Thoracic aorta (tissue), 2 donors: Measurements from ENCODE around the gene FOXA3. TPM values are rescaled to one million over a fixed set of nuclear protein-coding genes. Genes with fewer than 3 reads are reported as not detected.
A peak's percentile ranks its signal among the peaks of the same experiment; 100 is the strongest.

ENCODE experiments used
- ATAC-seq: fragments of 150-250 bp; one replicate; pipeline ENCODE4 v1.8.0; 2017; ENCODE audit warnings: low read depth; ENCODE audit not compliant: insufficient number of reproducible peaks, low FRiP score
- DNase-seq: peaks from one replicate; pipeline ENCODE4 v3.0.0-alpha.2; 2020; ENCODE audit warnings: low spot score
- H3K27ac ChIP-seq, 2 donors: fragments of 200-600 bp; sonication (generic); 1 replicate in 1 of 2; 2 replicates in 1 of 2; pipeline ENCODE4 v1.5.1; 2016; ENCODE audit warnings: mild to moderate bottlenecking in 2 of 2, moderate library complexity in 2 of 2
- H3K27me3 ChIP-seq: fragments of 200-600 bp; sonication (generic); replicated peaks from 2 replicates; pipeline ENCODE4 v1.6.0; 2016; ENCODE audit warnings: mild to moderate bottlenecking; ENCODE audit not compliant: insufficient read depth
- H3K36me3 ChIP-seq: fragments of 200-600 bp; sonication (generic); one replicate; pipeline ENCODE4 v1.5.1; 2016
- H3K4me1 ChIP-seq, 2 donors: fragments of 200-600 bp; sonication (generic); 1 replicate in 1 of 2; 2 replicates in 1 of 2; pipeline versions ENCODE4 v1.5.1 to v1.6.0; 2016; ENCODE audit warnings: low read depth in 2 of 2, mild to moderate bottlenecking in 1 of 2; ENCODE audit not compliant: control insufficient read depth in 1 of 2
- H3K4me3 ChIP-seq: fragments of 200-600 bp; sonication (generic); 2 replicates; pipeline ENCODE4 v1.5.1; 2016; ENCODE audit warnings: mild to moderate bottlenecking
- H3K9me3 ChIP-seq: fragments of 200-600 bp; sonication (generic); 2 replicates; pipeline ENCODE4 v1.5.1; 2016
- total RNA-seq, 2 donors: library from RNA; depleted of rRNA; stranded (reverse); fragments of >200 nt; gene quantifications; one replicate each; pipeline versions ENCODE4 v1.1.0 to v1.2.3, GENCODE V29; 2016
- TF ChIP-seq, protein P1 (sequence below): fragments of 200-600 bp; sonication (generic); IDR thresholded peaks from one replicate; pipeline ENCODE4 v1.5.1; 2019; ENCODE audit warnings: antibody characterized with exemption

Gene FOXA3
- total RNA-seq, 2 donors from 2014 or later: not detected

DNA sequence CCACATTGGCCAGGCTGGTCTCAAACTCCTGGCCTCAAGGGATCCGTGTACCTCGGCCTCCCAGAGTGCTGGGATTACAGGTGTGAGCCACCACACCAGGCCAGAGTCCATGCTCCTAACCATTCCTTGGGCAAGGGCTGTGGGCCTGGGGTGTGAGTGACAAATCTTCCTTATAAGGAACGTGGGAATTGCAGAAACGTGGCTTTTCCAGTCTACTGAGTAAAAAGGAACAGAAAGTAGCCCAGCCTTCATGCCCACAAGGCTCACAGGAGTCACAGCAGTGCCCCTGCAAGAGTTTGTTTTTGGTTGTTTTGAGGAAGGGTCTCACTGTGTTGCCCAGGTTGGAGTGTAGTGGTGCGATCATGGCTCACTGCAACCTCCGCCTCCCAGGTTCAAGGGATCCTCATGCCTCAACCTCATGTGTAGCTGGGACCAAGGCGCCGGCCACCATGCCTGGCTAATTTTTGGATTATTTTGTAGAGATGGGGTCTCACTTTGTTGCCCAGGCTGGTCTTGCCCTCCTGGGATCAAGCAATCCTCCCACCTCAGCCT, 33.2 kb downstream of the FOXA3 start:
- Histone ChIP-seq H3K9me3 (no peaks in the 10 kb centered on the region), H3K27me3 (no peaks in the 10 kb centered on the region), H3K36me3 (peaks cover 13% of the 10 kb centered on the region), H3K27ac (no peak overlapping the region), H3K4me3 (no peak overlapping the region), H3K4me1 (peaks cover 6 to 14% of the 10 kb centered on the region in 2 donors)
- TF ChIP-seq, protein P1, sequence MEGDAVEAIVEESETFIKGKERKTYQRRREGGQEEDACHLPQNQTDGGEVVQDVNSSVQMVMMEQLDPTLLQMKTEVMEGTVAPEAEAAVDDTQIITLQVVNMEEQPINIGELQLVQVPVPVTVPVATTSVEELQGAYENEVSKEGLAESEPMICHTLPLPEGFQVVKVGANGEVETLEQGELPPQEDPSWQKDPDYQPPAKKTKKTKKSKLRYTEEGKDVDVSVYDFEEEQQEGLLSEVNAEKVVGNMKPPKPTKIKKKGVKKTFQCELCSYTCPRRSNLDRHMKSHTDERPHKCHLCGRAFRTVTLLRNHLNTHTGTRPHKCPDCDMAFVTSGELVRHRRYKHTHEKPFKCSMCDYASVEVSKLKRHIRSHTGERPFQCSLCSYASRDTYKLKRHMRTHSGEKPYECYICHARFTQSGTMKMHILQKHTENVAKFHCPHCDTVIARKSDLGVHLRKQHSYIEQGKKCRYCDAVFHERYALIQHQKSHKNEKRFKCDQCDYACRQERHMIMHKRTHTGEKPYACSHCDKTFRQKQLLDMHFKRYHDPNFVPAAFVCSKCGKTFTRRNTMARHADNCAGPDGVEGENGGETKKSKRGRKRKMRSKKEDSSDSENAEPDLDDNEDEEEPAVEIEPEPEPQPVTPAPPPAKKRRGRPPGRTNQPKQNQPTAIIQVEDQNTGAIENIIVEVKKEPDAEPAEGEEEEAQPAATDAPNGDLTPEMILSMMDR: no peak
- DNase-seq (no peak), ATAC-seq (no peak)

- no peak for ATAC-seq
- Histone ChIP-seq H3K9me3 (no peaks in the 10 kb centered on the region), H3K4me3 (no peak overlapping the region), H3K27me3 (no peaks in the 10 kb centered on the region), H3K27ac (no peak overlapping the region), H3K36me3 (peaks cover 13% of the 10 kb centered on the region), H3K4me1 (peaks cover 6 to 21% of the 10 kb centered on the region in 2 donors)
- TF ChIP-seq, protein P1: no peak
- no peak for DNase-seq
Observed at GRCh38 chr19:45899253-45899652, 35.1 kb downstream of the FOXA3 start.

DNA sequence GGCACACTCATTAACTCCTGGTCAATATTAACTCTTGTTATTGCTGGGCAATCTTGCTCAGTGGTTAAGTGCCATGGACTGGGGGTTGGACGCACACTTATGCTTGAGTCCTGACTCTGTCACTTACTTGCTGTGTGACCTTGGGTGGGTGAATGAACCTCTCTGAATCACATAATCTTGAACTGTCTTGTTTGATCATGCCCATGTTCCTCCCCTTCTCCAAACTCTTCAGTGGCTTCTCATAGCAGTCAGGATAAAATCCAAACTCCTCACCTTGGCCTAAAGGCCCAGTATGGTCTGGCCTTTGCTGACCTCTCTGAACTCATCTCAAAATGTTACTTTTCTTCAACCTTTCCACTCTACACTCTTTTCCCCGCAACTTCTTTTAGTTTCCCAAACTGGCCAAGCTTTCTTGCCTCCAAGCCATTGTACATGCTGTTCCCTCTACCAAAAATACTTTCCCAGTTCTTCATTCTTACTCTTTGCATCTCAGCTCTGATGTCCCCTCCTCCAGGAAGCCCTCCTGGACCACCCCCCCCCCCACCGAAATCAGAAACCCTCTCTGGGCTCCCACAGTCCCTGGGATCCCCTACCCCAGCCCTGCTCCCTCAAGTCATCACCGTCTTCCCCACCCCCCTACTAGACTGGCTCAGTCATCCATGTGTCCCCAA, 35.9 kb downstream of the FOXA3 start:
- TF ChIP-seq, protein P1: no peak
- Histone ChIP-seq H3K4me1 (peaks cover 6 to 21% of the 10 kb centered on the region in 2 donors), H3K9me3 (no peaks in the 10 kb centered on the region), H3K4me3 (no peak overlapping the region), H3K27ac (no peak overlapping the region), H3K27me3 (no peaks in the 10 kb centered on the region), H3K36me3 (peaks cover 13% of the 10 kb centered on the region)
- DNase-seq (no peak), ATAC-seq (no peak)

GRCh38 chr19:45900738-45901431, 36.8 kb downstream of the FOXA3 start:
- ATAC-seq: no peak
- Histone ChIP-seq H3K4me1 (peaks cover 6 to 21% of the 10 kb centered on the region in 2 donors), H3K4me3 (peak overlapping the region; percentile 89), H3K27ac (no peak overlapping the region), H3K36me3 (peaks cover 13% of the 10 kb centered on the region), H3K27me3 (no peaks in the 10 kb centered on the region), H3K9me3 (no peaks in the 10 kb centered on the region)
- no peak for DNase-seq
- TF ChIP-seq, protein P1: no peak

DNA sequence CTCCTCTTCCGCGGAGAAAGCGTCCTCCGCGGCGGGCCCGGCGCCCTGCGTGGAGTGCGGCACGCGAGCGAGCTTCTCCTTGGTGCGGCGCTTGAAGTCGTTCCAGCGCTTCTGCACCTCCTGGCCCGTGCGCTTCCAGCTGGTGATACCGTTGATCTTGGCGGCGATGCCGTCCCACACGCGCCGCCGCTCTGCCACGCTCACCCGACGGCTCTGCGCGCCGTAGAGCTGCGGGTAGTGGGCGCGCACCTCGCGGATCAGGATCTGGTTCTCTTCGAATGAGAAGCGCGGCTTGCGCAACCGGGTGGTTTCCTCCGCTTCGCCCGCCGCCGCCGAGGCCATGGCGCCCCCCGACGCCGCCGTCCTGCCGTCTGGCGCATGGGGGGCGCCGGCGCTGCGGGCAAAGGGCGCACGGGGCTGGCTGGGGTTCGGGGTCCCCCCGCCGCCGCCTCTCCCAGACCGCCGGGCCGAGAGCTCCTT, 37.3 kb downstream of the FOXA3 start:
- H3K4me3 ChIP-seq: peak overlapping the region; percentile 89
- ATAC-seq (no peak), DNase-seq (no peak)
- H3K4me1 ChIP-seq: peaks cover 6 to 21% of the 10 kb centered on the region in 2 donors
- H3K9me3 ChIP-seq: no peaks in the 10 kb centered on the region
- H3K36me3 ChIP-seq: peaks cover 13% of the 10 kb centered on the region
- TF ChIP-seq, protein P1: no peak
- H3K27me3 ChIP-seq: no peaks in the 10 kb centered on the region
- H3K27ac ChIP-seq: no peak overlapping the region
